Measurements from ENCODE around the gene CTCFL. TPM values are rescaled to one million over a fixed set of nuclear protein-coding genes. Genes with fewer than 3 reads are reported as not detected.

Gene CTCFL
- total and polyA plus RNA-seq, 4 donors: 0.05 to 0.08 (median 0.08) TPM; not detected in 1

DNA sequence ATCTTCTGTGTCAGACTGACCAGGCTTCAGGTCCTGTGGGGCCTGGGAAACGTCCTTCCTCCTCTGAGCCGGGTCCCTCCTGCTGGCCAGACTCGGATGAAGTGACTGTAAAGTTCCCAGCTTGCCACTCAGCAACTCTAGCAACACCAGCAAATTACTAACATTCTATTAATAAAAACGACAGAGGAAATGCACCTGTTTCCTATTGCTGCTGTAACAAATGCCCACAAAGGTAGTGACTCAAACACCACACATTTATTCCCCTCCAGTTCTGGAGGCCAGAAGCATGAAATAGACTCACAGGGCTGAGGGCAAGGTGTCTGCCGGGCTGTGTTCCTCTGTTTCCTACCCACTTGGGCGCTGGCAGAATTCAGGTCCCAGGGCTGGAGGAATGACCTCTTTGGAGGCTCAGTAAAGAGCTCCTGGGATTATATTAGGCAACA lies 48.8 kb downstream of the CTCFL start:
- no peak overlapping the region for H3K4me3 ChIP-seq (ENCODE audit: low read depth in 1 of 3, low read length in 3 of 3)
- no peaks in the 10 kb centered on the region for H3K36me3 ChIP-seq (ENCODE audit: control insufficient read depth in 4 of 4, insufficient read depth in 3 of 4, low read depth in 1 of 4, low read length in 3 of 4)
- no peak for DNase-seq (ENCODE audit: low spot score)
- H3K4me1 ChIP-seq (ENCODE audit: control insufficient read depth in 4 of 4, insufficient read depth in 4 of 4, low read length in 3 of 4): peaks cover 0 to 6% (median 2%) of the 10 kb centered on the region in 4 donors
- 50% methylated on average over 6 of the region's 6 CpGs for WGBS
- no peak overlapping the region for H3K27ac ChIP-seq (ENCODE audit: low read depth in 1 of 2, low read length in 2 of 2)
- TF ChIP-seq FOXA2 (IDR thresholded peaks at IDR 0.05) (no peak), TAF1 (conservative IDR thresholded peaks at IDR 0.05) (no peak), EGR1 (IDR thresholded peaks at IDR 0.05; ENCODE audit: low read depth in 2 of 2) (no peak), FOXA1 (IDR thresholded peaks at IDR 0.05) (no peak), RAD21 (IDR thresholded peaks at IDR 0.05) (no peak), HNF4G (IDR thresholded peaks at IDR 0.05) (no peak), RXRA (IDR thresholded peaks at IDR 0.05) (no peak), NR2F2 (IDR thresholded peaks at IDR 0.05) (no peak), JUND (IDR thresholded peaks at IDR 0.05) (no peak), HNF4A (conservative IDR thresholded peaks at IDR 0.05) (no peak)
- TF ChIP-seq, protein P1, sequence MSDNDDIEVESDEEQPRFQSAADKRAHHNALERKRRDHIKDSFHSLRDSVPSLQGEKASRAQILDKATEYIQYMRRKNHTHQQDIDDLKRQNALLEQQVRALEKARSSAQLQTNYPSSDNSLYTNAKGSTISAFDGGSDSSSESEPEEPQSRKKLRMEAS (IDR thresholded peaks at IDR 0.05): no peak
- TF ChIP-seq, protein P2, sequence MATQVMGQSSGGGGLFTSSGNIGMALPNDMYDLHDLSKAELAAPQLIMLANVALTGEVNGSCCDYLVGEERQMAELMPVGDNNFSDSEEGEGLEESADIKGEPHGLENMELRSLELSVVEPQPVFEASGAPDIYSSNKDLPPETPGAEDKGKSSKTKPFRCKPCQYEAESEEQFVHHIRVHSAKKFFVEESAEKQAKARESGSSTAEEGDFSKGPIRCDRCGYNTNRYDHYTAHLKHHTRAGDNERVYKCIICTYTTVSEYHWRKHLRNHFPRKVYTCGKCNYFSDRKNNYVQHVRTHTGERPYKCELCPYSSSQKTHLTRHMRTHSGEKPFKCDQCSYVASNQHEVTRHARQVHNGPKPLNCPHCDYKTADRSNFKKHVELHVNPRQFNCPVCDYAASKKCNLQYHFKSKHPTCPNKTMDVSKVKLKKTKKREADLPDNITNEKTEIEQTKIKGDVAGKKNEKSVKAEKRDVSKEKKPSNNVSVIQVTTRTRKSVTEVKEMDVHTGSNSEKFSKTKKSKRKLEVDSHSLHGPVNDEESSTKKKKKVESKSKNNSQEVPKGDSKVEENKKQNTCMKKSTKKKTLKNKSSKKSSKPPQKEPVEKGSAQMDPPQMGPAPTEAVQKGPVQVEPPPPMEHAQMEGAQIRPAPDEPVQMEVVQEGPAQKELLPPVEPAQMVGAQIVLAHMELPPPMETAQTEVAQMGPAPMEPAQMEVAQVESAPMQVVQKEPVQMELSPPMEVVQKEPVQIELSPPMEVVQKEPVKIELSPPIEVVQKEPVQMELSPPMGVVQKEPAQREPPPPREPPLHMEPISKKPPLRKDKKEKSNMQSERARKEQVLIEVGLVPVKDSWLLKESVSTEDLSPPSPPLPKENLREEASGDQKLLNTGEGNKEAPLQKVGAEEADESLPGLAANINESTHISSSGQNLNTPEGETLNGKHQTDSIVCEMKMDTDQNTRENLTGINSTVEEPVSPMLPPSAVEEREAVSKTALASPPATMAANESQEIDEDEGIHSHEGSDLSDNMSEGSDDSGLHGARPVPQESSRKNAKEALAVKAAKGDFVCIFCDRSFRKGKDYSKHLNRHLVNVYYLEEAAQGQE (IDR thresholded peaks at IDR 0.05): no peak
- TF ChIP-seq, protein P3, sequence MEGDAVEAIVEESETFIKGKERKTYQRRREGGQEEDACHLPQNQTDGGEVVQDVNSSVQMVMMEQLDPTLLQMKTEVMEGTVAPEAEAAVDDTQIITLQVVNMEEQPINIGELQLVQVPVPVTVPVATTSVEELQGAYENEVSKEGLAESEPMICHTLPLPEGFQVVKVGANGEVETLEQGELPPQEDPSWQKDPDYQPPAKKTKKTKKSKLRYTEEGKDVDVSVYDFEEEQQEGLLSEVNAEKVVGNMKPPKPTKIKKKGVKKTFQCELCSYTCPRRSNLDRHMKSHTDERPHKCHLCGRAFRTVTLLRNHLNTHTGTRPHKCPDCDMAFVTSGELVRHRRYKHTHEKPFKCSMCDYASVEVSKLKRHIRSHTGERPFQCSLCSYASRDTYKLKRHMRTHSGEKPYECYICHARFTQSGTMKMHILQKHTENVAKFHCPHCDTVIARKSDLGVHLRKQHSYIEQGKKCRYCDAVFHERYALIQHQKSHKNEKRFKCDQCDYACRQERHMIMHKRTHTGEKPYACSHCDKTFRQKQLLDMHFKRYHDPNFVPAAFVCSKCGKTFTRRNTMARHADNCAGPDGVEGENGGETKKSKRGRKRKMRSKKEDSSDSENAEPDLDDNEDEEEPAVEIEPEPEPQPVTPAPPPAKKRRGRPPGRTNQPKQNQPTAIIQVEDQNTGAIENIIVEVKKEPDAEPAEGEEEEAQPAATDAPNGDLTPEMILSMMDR (IDR thresholded peaks at IDR 0.05; ENCODE audit: low read depth, low read length, missing input control): no peak
- no peak overlapping the region for H3K9ac ChIP-seq (ENCODE audit: low read depth in 1 of 2, low read length in 2 of 2)
- no peaks in the 10 kb centered on the region for H3K9me3 ChIP-seq (ENCODE audit: control insufficient read depth in 4 of 4, low read length in 3 of 4)
- no peaks in the 10 kb centered on the region for H3K27me3 ChIP-seq (ENCODE audit: control insufficient read depth in 4 of 4, insufficient read depth in 4 of 4, low read length in 3 of 4)

DNA sequence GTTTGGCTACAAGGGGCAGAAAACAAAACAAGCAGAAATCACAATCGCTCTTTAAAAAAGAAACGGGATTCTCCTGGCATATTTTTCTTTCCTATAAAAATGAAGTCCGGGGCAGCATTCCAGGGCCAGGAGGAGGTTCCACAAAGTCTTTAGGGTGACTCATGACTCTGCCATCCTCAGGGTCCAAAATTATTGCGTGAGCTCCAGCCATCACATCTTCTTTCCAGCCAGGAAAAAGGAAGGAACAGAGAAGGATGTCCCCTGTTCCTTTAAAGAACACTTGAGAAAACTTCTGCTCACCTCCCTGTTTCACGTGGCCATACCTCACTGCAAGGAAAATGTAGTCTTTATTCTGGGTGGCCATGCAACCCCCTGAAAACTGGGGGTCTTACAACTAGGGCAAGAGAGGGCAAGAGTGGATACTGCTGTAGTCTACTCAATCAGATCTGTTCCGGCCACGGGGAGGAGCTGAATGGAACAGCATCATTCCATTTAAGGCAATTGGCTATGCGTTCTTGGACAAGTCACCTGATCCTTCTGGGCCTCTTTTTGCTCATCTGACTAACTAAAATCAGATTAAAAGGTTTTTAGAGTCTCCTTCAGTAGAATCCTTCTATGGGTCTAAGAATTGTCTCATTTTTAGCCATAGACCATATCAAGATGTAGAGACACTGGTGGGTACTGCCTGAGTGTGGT lies 49.4 kb downstream of the CTCFL start:
- no peaks in the 10 kb centered on the region for H3K9me3 ChIP-seq (ENCODE audit: control insufficient read depth in 4 of 4, low read length in 3 of 4)
- no peak overlapping the region for H3K9ac ChIP-seq (ENCODE audit: low read depth in 1 of 2, low read length in 2 of 2)
- DNase-seq (ENCODE audit: low spot score): no peak
- 88% methylated on average over 8 of the region's 8 CpGs for WGBS
- H3K36me3 ChIP-seq (ENCODE audit: control insufficient read depth in 4 of 4, insufficient read depth in 3 of 4, low read depth in 1 of 4, low read length in 3 of 4): no peaks in the 10 kb centered on the region
- no peak overlapping the region for H3K27ac ChIP-seq (ENCODE audit: low read depth in 1 of 2, low read length in 2 of 2)
- H3K4me1 ChIP-seq (ENCODE audit: control insufficient read depth in 4 of 4, insufficient read depth in 4 of 4, low read length in 3 of 4): peaks cover 0 to 6% (median 2%) of the 10 kb centered on the region in 4 donors
- no peaks in the 10 kb centered on the region for H3K27me3 ChIP-seq (ENCODE audit: control insufficient read depth in 4 of 4, insufficient read depth in 4 of 4, low read length in 3 of 4)
- no peak overlapping the region for H3K4me3 ChIP-seq (ENCODE audit: low read depth in 1 of 3, low read length in 3 of 3)
- TF ChIP-seq SP1 (IDR thresholded peaks at IDR 0.05) (no peak), YY1 (IDR thresholded peaks at IDR 0.05) (no peak), RXRA (IDR thresholded peaks at IDR 0.05) (no peak), EGR1 (IDR thresholded peaks at IDR 0.05; ENCODE audit: low read depth in 2 of 2) (no peak)

All from liver (tissue), 9 donors.